Measurements from ENCODE around the gene NCOR1. TPM values are rescaled to one million over a fixed set of nuclear protein-coding genes. Genes with fewer than 3 reads are reported as not detected.

NCOR1 gene
- total RNA-seq, 1 donor from 2014 or later: 79.3 TPM

DNA sequence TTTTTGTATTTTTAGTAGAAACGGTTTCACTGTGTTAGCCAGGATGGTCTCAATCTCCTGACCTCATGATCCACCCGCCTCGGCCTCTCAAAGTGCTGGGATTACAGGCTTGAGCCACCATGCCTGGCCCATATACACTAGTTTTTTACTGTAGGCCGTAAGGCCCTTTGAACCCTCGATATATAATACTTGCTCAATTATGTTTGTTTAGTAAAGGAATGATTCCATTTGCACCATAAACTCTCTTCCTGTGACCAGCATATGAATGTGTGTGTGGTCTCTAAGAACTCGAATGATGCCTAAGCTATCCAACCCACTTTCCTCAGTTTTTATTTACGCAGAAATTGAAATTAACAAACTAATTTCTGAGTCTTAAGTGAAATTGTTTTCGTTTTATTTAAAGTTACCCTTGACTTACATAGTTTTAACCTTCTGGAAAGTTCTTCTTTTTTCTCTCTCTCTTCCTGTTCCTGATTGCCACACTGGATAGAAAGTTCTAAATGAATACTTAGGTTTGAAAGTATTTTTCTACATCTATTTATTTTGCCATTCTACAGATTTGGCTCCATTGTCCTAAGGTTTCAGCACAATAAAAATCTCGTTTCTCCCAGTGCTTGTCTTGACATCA lies 39.6 kb upstream of the NCOR1 start:
- Histone ChIP-seq H3K36me3 (ENCODE audit: control insufficient read depth, insufficient read depth, low read length) (no peaks in the 10 kb centered on the region), H3K27me3 (ENCODE audit: control insufficient read depth, insufficient read depth, low read length) (no peaks in the 10 kb centered on the region), H3K4me3 (ENCODE audit: low read depth, low read length) (no peak overlapping the region)
- DNase-seq (ENCODE audit: low read depth): no peak
- no peak for TF ChIP-seq CTCF (IDR thresholded peaks at IDR 0.05; ENCODE audit: insufficient read depth, low read length, poor library complexity, severe bottlenecking)

DNA sequence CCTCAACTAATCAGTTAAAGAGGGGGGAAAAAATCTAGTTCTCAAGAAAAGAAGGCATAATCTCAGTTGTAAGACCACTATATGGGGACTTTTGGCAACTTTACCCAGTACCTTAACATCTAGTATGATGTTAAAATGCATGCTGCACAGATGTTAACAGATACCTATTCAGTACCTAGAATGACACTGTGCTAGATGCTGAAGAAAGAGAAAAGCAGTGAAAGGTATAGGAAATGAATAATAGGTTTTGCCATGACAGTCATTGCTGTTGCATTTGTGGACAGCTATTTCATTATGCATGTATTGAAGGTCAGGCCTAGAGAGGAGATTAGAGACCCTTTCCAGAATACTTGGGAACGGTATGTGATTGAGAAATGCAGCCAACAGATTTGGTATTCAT lies 36.2 kb upstream of the NCOR1 start:
- DNase-seq (ENCODE audit: low read depth): no peak
- TF ChIP-seq CTCF (IDR thresholded peaks at IDR 0.05; ENCODE audit: insufficient read depth, low read length, poor library complexity, severe bottlenecking): no peak
- Histone ChIP-seq H3K27me3 (ENCODE audit: control insufficient read depth, insufficient read depth, low read length) (no peaks in the 10 kb centered on the region), H3K36me3 (ENCODE audit: control insufficient read depth, insufficient read depth, low read length) (no peaks in the 10 kb centered on the region), H3K4me3 (ENCODE audit: low read depth, low read length) (no peak overlapping the region)

GRCh38 chr17:16251043-16251442 lies 35.7 kb upstream of the NCOR1 start:
- H3K4me3 ChIP-seq (ENCODE audit: low read depth, low read length): no peak overlapping the region
- H3K36me3 ChIP-seq (ENCODE audit: control insufficient read depth, insufficient read depth, low read length): no peaks in the 10 kb centered on the region
- no peak for TF ChIP-seq CTCF (IDR thresholded peaks at IDR 0.05; ENCODE audit: insufficient read depth, low read length, poor library complexity, severe bottlenecking)
- no peaks in the 10 kb centered on the region for H3K27me3 ChIP-seq (ENCODE audit: control insufficient read depth, insufficient read depth, low read length)
- DNase-seq (ENCODE audit: low read depth): no peak

- TF ChIP-seq CTCF (IDR thresholded peaks at IDR 0.05; ENCODE audit: insufficient read depth, low read length, poor library complexity, severe bottlenecking): no peak
- H3K27me3 ChIP-seq (ENCODE audit: control insufficient read depth, insufficient read depth, low read length): no peaks in the 10 kb centered on the region
- H3K4me3 ChIP-seq (ENCODE audit: low read depth, low read length): no peak overlapping the region
- no peak for DNase-seq (ENCODE audit: low read depth)
- no peaks in the 10 kb centered on the region for H3K36me3 ChIP-seq (ENCODE audit: control insufficient read depth, insufficient read depth, low read length)
These were observed 35.3 kb upstream of the NCOR1 start for GRCh38 chr17:16250635-16251034.

DNA sequence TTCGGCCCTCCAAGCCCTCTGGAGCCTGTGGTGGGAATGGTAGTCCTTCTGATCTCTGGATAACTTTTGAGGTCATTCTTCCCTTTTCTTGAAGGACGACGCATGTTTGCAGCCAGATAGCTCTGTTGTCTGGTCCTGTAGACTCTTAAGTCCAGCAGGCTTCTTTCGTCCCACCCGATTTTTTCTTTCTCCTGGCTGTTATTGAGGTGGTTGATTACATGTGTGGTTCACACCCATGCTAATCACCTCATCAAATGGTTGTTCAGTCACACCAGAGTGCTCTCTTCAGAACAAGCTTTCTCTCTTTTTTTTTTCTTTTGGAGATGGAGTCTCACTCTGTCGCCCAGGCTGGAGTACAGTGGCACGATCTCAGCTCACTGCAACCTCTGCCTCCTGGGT lies 32.3 kb upstream of the NCOR1 start:
- TF ChIP-seq CTCF (IDR thresholded peaks at IDR 0.05; ENCODE audit: insufficient read depth, low read length, poor library complexity, severe bottlenecking): no peak
- no peak overlapping the region for H3K4me3 ChIP-seq (ENCODE audit: low read depth, low read length)
- DNase-seq (ENCODE audit: low read depth): no peak
- no peaks in the 10 kb centered on the region for H3K36me3 ChIP-seq (ENCODE audit: control insufficient read depth, insufficient read depth, low read length)
- no peaks in the 10 kb centered on the region for H3K27me3 ChIP-seq (ENCODE audit: control insufficient read depth, insufficient read depth, low read length)

All from kidney epithelial cell (primary cell).